ENCODE measurements around the gene ULK3. TPM values are rescaled to one million over a fixed set of nuclear protein-coding genes. Genes with fewer than 3 reads are reported as not detected.

The ULK3 gene
- total RNA-seq, 1 donor: 25.6 TPM

Other genes starting within 250 kb of the ULK3 start
- gene CLK3, start 227.3 kb downstream of the ULK3 start, total RNA-seq: 158 TPM
- 3.7 TPM for gene EDC3, start 147.1 kb downstream of the ULK3 start, total RNA-seq
- not detected for gene CYP1A1, start 117.6 kb downstream of the ULK3 start, total RNA-seq
- not detected for gene CYP1A2, start 94.3 kb downstream of the ULK3 start, total RNA-seq
- gene CSK, start 61.1 kb downstream of the ULK3 start, total RNA-seq: 84.8 TPM
- 0.21 TPM for gene LMAN1L, start 30.3 kb downstream of the ULK3 start, total RNA-seq
- not detected for gene CPLX3, start 16.5 kb downstream of the ULK3 start, total RNA-seq
- gene SCAMP2, start 30.2 kb upstream of the ULK3 start, total RNA-seq: 31.3 TPM
- 26.0 TPM for gene MPI, start 46.9 kb upstream of the ULK3 start, total RNA-seq
- 11.4 TPM for gene FAM219B, start 63.7 kb upstream of the ULK3 start, total RNA-seq
- gene COX5A, start 94.9 kb upstream of the ULK3 start, total RNA-seq: 39.1 TPM
- gene RPP25, start 113.6 kb upstream of the ULK3 start, total RNA-seq: 0.31 TPM
- 2.2 TPM for gene SCAMP5, start 152.4 kb upstream of the ULK3 start, total RNA-seq
- gene PPCDC, start 180.4 kb upstream of the ULK3 start, total RNA-seq: 17.4 TPM